T-cell (primary cell): ENCODE measurements around the gene GPR156. TPM values are rescaled to one million over a fixed set of nuclear protein-coding genes. Genes with fewer than 3 reads are reported as not detected.

Source experiments
- ATAC-seq, 4 experiments: fragments of 200-7000 bp in 3 of 4; fragments of 150-1000 bp in 1 of 4; cut with Tn5 transposase; replicated peaks in 1 of 4; 1 replicate in 3 of 4; 2 replicates in 1 of 4; pipeline ENCODE4 v1.10.0; 2021; ENCODE audit warnings: moderate library complexity in 3 of 4, mild to moderate bottlenecking in 2 of 4, moderate number of reproducible peaks in 1 of 4
- CTCF ChIA-PET, 2 donors: fragments of 300-600 bp; sonication (Branson Sonifier 250); formaldehyde crosslinking; loops; one replicate each; lab custom pipeline; 2022; ENCODE audit warnings: antibody characterized with exemption in 2 of 2; lab: Charles Lee
- POLR2A ChIA-PET, 2 donors: fragments of 300-600 bp; sonication (Branson Sonifier 250); formaldehyde crosslinking; loops; one replicate each; lab custom pipeline; 2022; ENCODE audit warnings: antibody characterized with exemption in 2 of 2; lab: Charles Lee
- DNase-seq, 35 experiments: peaks; one replicate each; pipeline versions ENCODE4 v3.0.0 to v3.0.0-alpha.2; 2013 to 2023
- H3K27ac ChIP-seq: one replicate; pipeline ENCODE4 v1.5.1; 2013; ENCODE audit warnings: low read length
- H3K27me3 ChIP-seq, 2 experiments: replicated peaks in 1 of 2; 1 replicate in 1 of 2; 2 replicates in 1 of 2; pipeline versions ENCODE4 v1.6.1 to v1.7.0; 2013; ENCODE audit warnings: low read length in 1 of 2, mixed read lengths in 1 of 2; ENCODE audit not compliant: control insufficient read depth in 2 of 2, insufficient read depth in 2 of 2; ENCODE audit errors: extremely low read depth in 1 of 2
- H3K36me3 ChIP-seq, 2 donors: 1 replicate in 1 of 2; 2 replicates in 1 of 2; pipeline versions ENCODE4 v1.6.1 to v1.7.0; 2013; ENCODE audit warnings: low read length in 1 of 2; ENCODE audit not compliant: control insufficient read depth in 2 of 2, insufficient read depth in 1 of 2; ENCODE audit errors: extremely low read depth in 1 of 2
- H3K4me1 ChIP-seq, 2 experiments: 1 replicate in 1 of 2; 2 replicates in 1 of 2; pipeline versions ENCODE4 v1.6.1 to v1.7.0; 2013; ENCODE audit warnings: low read length in 2 of 2, mixed read lengths in 1 of 2; ENCODE audit not compliant: insufficient read depth in 2 of 2, control insufficient read depth in 1 of 2; ENCODE audit errors: extremely low read depth in 1 of 2
- H3K4me3 ChIP-seq, 2 donors: 1 replicate in 1 of 2; 2 replicates in 1 of 2; pipeline versions ENCODE4 v1.5.1 to v1.7.0; 2013; ENCODE audit warnings: mild to moderate bottlenecking in 2 of 2, low read length in 1 of 2, moderate library complexity in 1 of 2; ENCODE audit not compliant: control insufficient read depth in 1 of 2; ENCODE audit errors: extremely low read depth in 1 of 2
- H3K9me3 ChIP-seq: 2 replicates; pipeline ENCODE4 v1.7.0; 2013
- H3K27ac Mint-ChIP-seq, 2 donors: one replicate each; pipeline ENCODE4 v1.8.0; 2020 to 2021; ENCODE audit warnings: mild to moderate bottlenecking in 2 of 2, mixed read lengths in 2 of 2
- H3K27me3 Mint-ChIP-seq, 2 donors: one replicate each; pipeline ENCODE4 v1.8.0; 2021 to 2022; ENCODE audit warnings: mixed read lengths in 2 of 2
- H3K36me3 Mint-ChIP-seq: one replicate; pipeline ENCODE4 v1.8.0; 2021; ENCODE audit warnings: mixed read lengths
- H3K4me1 Mint-ChIP-seq, 3 donors: one replicate each; pipeline ENCODE4 v1.8.0; 2020 to 2022; ENCODE audit warnings: mixed read lengths in 3 of 3, mild to moderate bottlenecking in 1 of 3
- H3K4me3 Mint-ChIP-seq, 3 donors: one replicate each; pipeline ENCODE4 v1.8.0; 2020 to 2022; ENCODE audit warnings: mild to moderate bottlenecking in 3 of 3, mixed read lengths in 3 of 3, moderate library complexity in 3 of 3
- H3K9me3 Mint-ChIP-seq, 3 donors: one replicate each; pipeline ENCODE4 v1.8.0; 2020 to 2022; ENCODE audit warnings: mixed read lengths in 3 of 3
- WGBS: methylation state at CpG from one replicate; pipeline ENCODE4 v1.1.5; 2013; ENCODE audit warnings: missing lambda C conversion rate; ENCODE audit not compliant: insufficient coverage; 5-methylcytosine and 5-hydroxymethylcytosine counted together
- total RNA-seq, 35 experiments: library from RNA in 6 of 35; stranded (reverse) in 6 of 35; fragments of 120-200 nt in 1 of 35; gene quantifications; one replicate each; pipeline versions ENCODE4 v1.2.1 to v1.2.4 and lab custom pipeline; 2013 to 2026

GPR156 gene
- total RNA-seq, 5 donors from 2014 or later (not counting 1 experiment from before 2014, with no cell fraction given) = 0.09 to 0.75 (median 0.38) TPM; not detected in 1

DNA sequence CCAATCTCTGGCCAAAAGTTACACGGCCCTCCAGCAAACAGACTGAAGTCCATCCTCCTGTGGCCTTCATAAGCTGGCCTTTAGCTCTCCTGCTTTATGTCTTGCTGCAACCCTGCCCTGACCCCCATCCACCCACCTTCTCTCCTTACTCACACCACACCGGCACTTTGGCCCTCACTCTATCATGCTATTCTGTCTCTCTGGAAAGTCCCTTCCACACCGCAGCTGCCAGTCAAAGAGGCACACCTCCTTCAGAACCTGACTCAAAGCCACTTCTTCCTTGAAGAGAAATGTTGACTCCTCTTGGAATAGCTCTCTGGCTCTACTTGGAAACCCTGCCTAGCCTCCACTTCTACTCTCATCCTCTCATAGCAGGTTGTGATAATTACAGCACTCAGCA, 4.5 kb downstream of the GPR156 start:
- ATAC-seq = no peak
- H3K4me3 ChIP-seq = no peak overlapping the region
- Mint-ChIP-seq H3K4me1 (peaks cover 0 to 5% (median 4%) of the 10 kb centered on the region in 3 donors), H3K27ac (no peak overlapping the region), H3K36me3 (no peaks in the 10 kb centered on the region), H3K9me3 (no peaks in the 10 kb centered on the region), H3K4me3 (no peak overlapping the region), H3K27me3 (peaks cover 52 to 65% of the 10 kb centered on the region in 2 donors)
- peaks cover 0 to 4% of the 10 kb centered on the region in 2 experiments for H3K4me1 ChIP-seq
- no peak for DNase-seq
- H3K27me3 ChIP-seq = peaks cover 12 to 19% of the 10 kb centered on the region in 2 experiments
- no peaks in the 10 kb centered on the region for H3K36me3 ChIP-seq
- no peak overlapping the region for H3K27ac ChIP-seq
- CTCF ChIA-PET = no interaction called here
- WGBS = 94% methylated on average over 3 of the region's 3 CpGs
- no peaks in the 10 kb centered on the region for H3K9me3 ChIP-seq
- POLR2A ChIA-PET = no interaction called here

DNA sequence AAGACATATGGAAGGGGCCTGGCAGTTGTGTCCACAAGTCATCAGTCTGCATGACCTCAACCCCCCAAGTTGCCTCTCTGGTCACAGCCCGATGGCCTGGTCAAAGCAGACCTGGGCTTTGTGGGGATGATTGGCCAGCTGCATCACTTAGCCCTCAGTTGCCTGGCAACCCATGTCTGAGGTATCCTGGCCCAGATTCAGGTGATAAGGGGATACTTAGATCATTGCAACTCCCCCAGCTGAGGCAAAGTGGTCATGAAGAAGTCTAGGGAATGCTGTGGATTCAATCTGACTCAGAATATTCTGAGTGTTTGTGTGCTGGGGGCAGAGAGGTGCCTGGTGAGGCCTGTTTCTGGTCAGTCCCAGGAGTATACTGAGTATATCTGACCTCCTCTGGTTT, 5.0 kb downstream of the GPR156 start:
- H3K27me3 ChIP-seq = peaks cover 12 to 15% of the 10 kb centered on the region in 2 experiments
- no peaks in the 10 kb centered on the region for H3K4me1 ChIP-seq
- Mint-ChIP-seq H3K27ac (no peak overlapping the region), H3K9me3 (no peaks in the 10 kb centered on the region), H3K4me1 (peaks cover 0 to 4% (median 4%) of the 10 kb centered on the region in 3 donors), H3K4me3 (no peak overlapping the region), H3K27me3 (peaks cover 50 to 64% of the 10 kb centered on the region in 2 donors), H3K36me3 (no peaks in the 10 kb centered on the region)
- CTCF ChIA-PET = no interaction called here
- no peak overlapping the region for H3K4me3 ChIP-seq
- ATAC-seq (no peak), DNase-seq (no peak)
- H3K36me3 ChIP-seq = no peaks in the 10 kb centered on the region
- POLR2A ChIA-PET = interaction anchor here in 1 of 2 donors (0.5 kb wide), 1 partner anchor 12 kb away, joined by 3 read pairs; no protein-coding TSS in a partner anchor
- H3K9me3 ChIP-seq = no peaks in the 10 kb centered on the region
- H3K27ac ChIP-seq = no peak overlapping the region
- 86% methylated on average over 1 of the region's 1 CpG for WGBS

DNA sequence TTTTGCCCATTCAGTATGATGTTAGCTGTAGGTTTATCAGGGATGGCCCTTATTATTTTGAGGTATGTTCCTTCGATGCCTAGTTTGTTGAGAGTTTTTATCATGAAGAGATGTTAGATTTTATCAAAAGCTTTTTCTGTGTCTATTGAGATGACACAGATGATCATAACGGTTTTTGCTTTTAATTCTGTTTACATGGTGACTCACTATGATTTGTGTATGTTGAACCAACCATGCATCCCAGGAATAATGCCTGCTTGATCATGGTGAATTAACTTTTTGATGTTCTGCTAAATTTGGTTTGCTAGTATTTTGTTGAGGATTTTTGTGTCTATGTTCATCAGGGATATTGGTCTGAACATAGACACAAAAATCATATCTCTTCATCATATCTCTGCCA, 8.3 kb downstream of the GPR156 start:
- Histone ChIP-seq H3K27ac (no peak overlapping the region), H3K4me1 (no peaks in the 10 kb centered on the region), H3K4me3 (no peak overlapping the region), H3K36me3 (no peaks in the 10 kb centered on the region), H3K9me3 (no peaks in the 10 kb centered on the region), H3K27me3 (peaks cover 6% of the 10 kb centered on the region in 2 experiments)
- ChIA-PET CTCF (no interaction called here), POLR2A (no interaction called here)
- no peak overlapping the region for H3K27ac Mint-ChIP-seq
- no peak for DNase-seq
- peaks cover 35 to 44% of the 10 kb centered on the region in 2 donors for H3K27me3 Mint-ChIP-seq
- no peak overlapping the region for H3K4me3 Mint-ChIP-seq
- no peaks in the 10 kb centered on the region for H3K4me1 Mint-ChIP-seq
- WGBS = 40% methylated on average over 1 of the region's 2 CpGs
- H3K9me3 Mint-ChIP-seq = no peaks in the 10 kb centered on the region
- no peak for ATAC-seq
- no peaks in the 10 kb centered on the region for H3K36me3 Mint-ChIP-seq

- H3K9me3 ChIP-seq = no peaks in the 10 kb centered on the region
- ChIA-PET CTCF (no interaction called here), POLR2A (no interaction called here)
- peaks cover 5 to 6% of the 10 kb centered on the region in 2 experiments for H3K27me3 ChIP-seq
- DNase-seq (no peak), ATAC-seq (no peak)
- H3K36me3 ChIP-seq = no peaks in the 10 kb centered on the region
- no peak overlapping the region for H3K27ac ChIP-seq
- Mint-ChIP-seq H3K4me1 (no peaks in the 10 kb centered on the region), H3K27me3 (peaks cover 27 to 33% of the 10 kb centered on the region in 2 donors), H3K27ac (no peak overlapping the region), H3K36me3 (no peaks in the 10 kb centered on the region), H3K4me3 (no peak overlapping the region), H3K9me3 (no peaks in the 10 kb centered on the region)
- 36% methylated on average over 2 of the region's 4 CpGs for WGBS
- H3K4me1 ChIP-seq = no peaks in the 10 kb centered on the region
- H3K4me3 ChIP-seq = no peak overlapping the region
Observed at GRCh38 chr3:120275618-120276017, 9.4 kb downstream of the GPR156 start.

GRCh38 chr3:120274739-120275167, 10.3 kb downstream of the GPR156 start:
- POLR2A ChIA-PET = no interaction called here
- Histone ChIP-seq H3K4me1 (no peaks in the 10 kb centered on the region), H3K27me3 (peaks cover 2 to 6% of the 10 kb centered on the region in 2 experiments), H3K9me3 (no peaks in the 10 kb centered on the region), H3K27ac (no peak overlapping the region), H3K36me3 (no peaks in the 10 kb centered on the region), H3K4me3 (no peak overlapping the region)
- ATAC-seq (no peak), DNase-seq (no peak)
- H3K36me3 Mint-ChIP-seq = no peaks in the 10 kb centered on the region
- WGBS = 83% methylated on average over 1 of the region's 5 CpGs
- H3K4me3 Mint-ChIP-seq = no peak overlapping the region
- H3K27me3 Mint-ChIP-seq = peaks cover 28 to 29% of the 10 kb centered on the region in 2 donors
- no peaks in the 10 kb centered on the region for H3K9me3 Mint-ChIP-seq
- no peak overlapping the region for H3K27ac Mint-ChIP-seq
- CTCF ChIA-PET = no interaction called here
- H3K4me1 Mint-ChIP-seq = no peaks in the 10 kb centered on the region

DNA sequence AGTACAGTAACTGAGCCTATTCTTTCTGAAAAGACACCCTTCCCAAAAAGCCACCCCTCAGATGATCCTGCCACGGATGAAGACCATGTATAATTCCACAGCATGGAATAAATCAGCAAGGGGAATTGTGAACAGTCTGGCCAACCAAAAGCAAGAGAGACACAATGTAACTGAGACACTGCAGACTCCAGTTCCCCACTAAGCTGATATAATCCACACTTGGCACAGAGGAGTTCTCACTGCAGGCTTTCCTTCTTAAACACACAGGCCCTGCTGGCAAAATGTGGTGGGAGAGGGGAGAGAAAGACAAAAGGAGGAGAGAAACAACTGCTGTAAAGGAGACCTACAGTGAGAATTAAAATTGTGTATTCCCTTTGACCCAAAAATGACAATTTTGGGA, 12.7 kb downstream of the GPR156 start:
- Histone ChIP-seq H3K27me3 (peaks cover 4 to 6% of the 10 kb centered on the region in 2 experiments), H3K4me1 (no peaks in the 10 kb centered on the region), H3K27ac (no peak overlapping the region), H3K9me3 (no peaks in the 10 kb centered on the region), H3K4me3 (no peak overlapping the region), H3K36me3 (no peaks in the 10 kb centered on the region)
- ChIA-PET CTCF (interaction anchor here in 1 of 2 donors (0.8 kb wide), 1 partner anchor 10 kb away, joined by 4 read pairs; no protein-coding TSS in a partner anchor), POLR2A (no interaction called here)
- WGBS = 40% methylated on average over 1 of the region's 1 CpG
- peaks cover 9 to 16% of the 10 kb centered on the region in 2 donors for H3K27me3 Mint-ChIP-seq
- no peaks in the 10 kb centered on the region for H3K4me1 Mint-ChIP-seq
- H3K9me3 Mint-ChIP-seq = no peaks in the 10 kb centered on the region
- H3K4me3 Mint-ChIP-seq = no peak overlapping the region
- H3K27ac Mint-ChIP-seq = no peak overlapping the region
- ATAC-seq (no peak), DNase-seq (no peak)
- H3K36me3 Mint-ChIP-seq = no peaks in the 10 kb centered on the region
